ENCODE measurements around the gene ZNF260. TPM values are rescaled to one million over a fixed set of nuclear protein-coding genes. Genes with fewer than 3 reads are reported as not detected.
A peak's percentile ranks its signal among the peaks of the same experiment; 100 is the strongest.

ZNF260 gene
- total RNA-seq (2021; ENCODE audit: unreplicated experiment) (0.07 TPM), Bru-seq, nascent RNA (percentile 16 among the genes with signal in this experiment), BruChase-seq, experiment 1, labeled RNA remaining after a 6-hour chase (percentile 10 among the genes with signal in this experiment), BruChase-seq, experiment 2, labeled RNA remaining after a 2-hour chase (percentile 8 among the genes with signal in this experiment)
- not detected in 2 replicates for polyA plus RNA-seq (2012)
- long read RNA-seq, result 0 reads

- Histone ChIP-seq H3K27ac (ENCODE audit: low read depth, low read length) (no peak within 1 kb of the TSS), H4K20me1 (ENCODE audit: insufficient read depth) (no peaks in the 10 kb centered on the region), H2AFZ (ENCODE audit: low read depth, low read length, poor library complexity, severe bottlenecking) (no peak within 1 kb of the TSS), H3K4me1 (ENCODE audit: control insufficient read depth in 1 of 2, insufficient read depth in 2 of 2, low read length in 2 of 2) (no peaks in the 10 kb centered on the region), H3K4me2 (ENCODE audit: low read length) (no peak within 1 kb of the TSS), H3K79me2 (ENCODE audit: insufficient read depth, low read length) (no peaks in the 10 kb centered on the region), H3K27me3 (ENCODE audit: insufficient read depth, low read length) (no peaks in the 10 kb centered on the region), H3K4me3 (replicated peaks in 1 of 2; ENCODE audit: low read depth in 1 of 2, low read length in 2 of 2) (no peak within 1 kb of the TSS), H3K36me3 (ENCODE audit: control insufficient read depth in 1 of 2, insufficient read depth in 2 of 2, low read length in 2 of 2) (no peaks in the 10 kb centered on the region), H3K9ac (ENCODE audit: low read length) (no peak within 1 kb of the TSS), H3K9me2 (ENCODE audit: insufficient read depth) (no peaks in the 10 kb centered on the region), H3K9me3 (ENCODE audit: control insufficient read depth in 1 of 2, insufficient read depth in 1 of 2, low read depth in 1 of 2, low read length in 2 of 2) (peaks cover 7 to 8% of the 10 kb centered on the region in 2 experiments; a peak in 2 of 4 replicates)
- BruUV-seq (replicated peaks), result no TSS peak
- ATAC-seq, result no peak
- POLR2A ChIA-PET, result no interaction called here
- DNase-seq (ENCODE audit: low read depth, low spot score), result no peak
- CTCF ChIA-PET, result no interaction called here
- RAD21 ChIA-PET (ENCODE audit: low non-redundant PET in 1 of 2, low total read pairs in 2 of 2, uncharacterized antibody in 2 of 2, unreplicated experiment in 2 of 2), result no interaction called here
- TF ChIP-seq TCF7L2 (IDR thresholded peaks at IDR 0.05; ENCODE audit: borderline replicate concordance, extremely low read depth, insufficient read depth, insufficient read length) (no peak), RAD21 (IDR thresholded peaks at IDR 0.05; ENCODE audit: low read depth) (no peak), YY1 (IDR thresholded peaks at IDR 0.05; ENCODE audit: extremely low read depth, insufficient replicate concordance, low read depth, low read length) (no peak), EZH2 (IDR thresholded peaks at IDR 0.05) (no peak), POLR2AphosphoS5 (IDR thresholded peaks at IDR 0.05; ENCODE audit: low read depth, low read length) (no peak)
- intact Hi-C loops (cut with micrococcal nuclease), result no loop called here
These were observed at the start of gene ZNF260 for GRCh38 chr19:36528194-36528920. Gene ZNF260 (minus strand): TSS chr19:36528271. CDS start chr19:36515238, 13,033 bp downstream.

- DNase-seq (ENCODE audit: low read depth, low spot score), result no peak
- RAD21 ChIA-PET (ENCODE audit: low non-redundant PET in 1 of 2, low total read pairs in 2 of 2, uncharacterized antibody in 2 of 2, unreplicated experiment in 2 of 2), result no interaction called here
These were observed 49.4 kb upstream of the ZNF260 start for GRCh38 chr19:36577271-36577996.

More at GRCh38 chr19:36577271-36577996, 49.4 kb upstream of the ZNF260 start:
- Histone ChIP-seq H3K27me3 (ENCODE audit: insufficient read depth, low read length) (no peaks in the 10 kb centered on the region), H3K27ac (ENCODE audit: low read depth, low read length) (no peak overlapping the region), H3K36me3 (ENCODE audit: control insufficient read depth in 1 of 2, insufficient read depth in 2 of 2, low read length in 2 of 2) (no peaks in the 10 kb centered on the region; a peak in 1 of 4 replicates), H3K9me2 (ENCODE audit: insufficient read depth) (no peaks in the 10 kb centered on the region), H3K9me3 (ENCODE audit: control insufficient read depth in 1 of 2, insufficient read depth in 1 of 2, low read depth in 1 of 2, low read length in 2 of 2) (peaks cover under 1 to 11% of the 10 kb centered on the region in 2 experiments; a peak in 2 of 4 replicates), H4K20me1 (ENCODE audit: insufficient read depth) (no peaks in the 10 kb centered on the region), H3K4me2 (ENCODE audit: low read length) (no peak overlapping the region), H2AFZ (ENCODE audit: low read depth, low read length, poor library complexity, severe bottlenecking) (no peak overlapping the region), H3K9ac (ENCODE audit: low read length) (no peak overlapping the region), H3K4me1 (ENCODE audit: control insufficient read depth in 1 of 2, insufficient read depth in 2 of 2, low read length in 2 of 2) (no peaks in the 10 kb centered on the region), H3K4me3 (replicated peaks in 1 of 2; ENCODE audit: low read depth in 1 of 2, low read length in 2 of 2) (no peak overlapping the region), H3K79me2 (ENCODE audit: insufficient read depth, low read length) (no peaks in the 10 kb centered on the region)
- intact Hi-C loops (cut with micrococcal nuclease), result no loop called here
- POLR2A ChIA-PET, result no interaction called here
- CTCF ChIA-PET, result no interaction called here
- no TSS peak for BruUV-seq (replicated peaks)
- TF ChIP-seq SRF (IDR thresholded peaks at IDR 0.05; ENCODE audit: low read depth), result no peak
- TF ChIP-seq EZH2 (IDR thresholded peaks at IDR 0.05), result no peak
- TF ChIP-seq ATF3 (IDR thresholded peaks at IDR 0.05), result no peak
- ATAC-seq, result no peak
